NOMO-1 treated with dmso at 0.1 percent for 144 hours (cell line): ENCODE results near the gene PPP3R2.

Source experiments
- DNase-seq: peaks from one replicate; lab custom pipeline; 2025; ENCODE audit not compliant: unreplicated experiment; lab: John Stamatoyannopoulos, UW

The PPP3R2 gene

GRCh38 chr9:101594796-101595195 lies at the start of gene PPP3R2:
PPP3R2 (minus strand) TSS chr9:101594969; CDS start chr9:101594921, 48 bp downstream.
- DNase-seq: no peak

GRCh38 chr9:101639785-101640665 lies 45.3 kb upstream of the PPP3R2 start:
- no peak for DNase-seq

- no peak for DNase-seq
Measured at GRCh38 chr9:101639311-101639710, 44.5 kb upstream of the PPP3R2 start.

- DNase-seq: peak; percentile 5
Measured at GRCh38 chr9:101636247-101636646, 41.5 kb upstream of the PPP3R2 start.

GRCh38 chr9:101635473-101635872 lies 40.7 kb upstream of the PPP3R2 start:
- DNase-seq: no peak

- DNase-seq: no peak
Measured at GRCh38 chr9:101634741-101635409, 40.1 kb upstream of the PPP3R2 start.

GRCh38 chr9:101632611-101633010 lies 37.8 kb upstream of the PPP3R2 start:
- no peak for DNase-seq

- no peak for DNase-seq
Measured at GRCh38 chr9:101631892-101632291, 37.1 kb upstream of the PPP3R2 start.

- DNase-seq: peak; percentile 46
Measured at GRCh38 chr9:101629636-101630035, 34.9 kb upstream of the PPP3R2 start.

GRCh38 chr9:101628173-101628572 lies 33.4 kb upstream of the PPP3R2 start:
- DNase-seq: no peak

GRCh38 chr9:101626295-101626694 lies 31.5 kb upstream of the PPP3R2 start:
- DNase-seq: peak; percentile 54

- DNase-seq: no peak
Measured at GRCh38 chr9:101625876-101626275, 31.1 kb upstream of the PPP3R2 start.

GRCh38 chr9:101620452-101620851 lies 25.7 kb upstream of the PPP3R2 start:
- no peak for DNase-seq

GRCh38 chr9:101618698-101619097 lies 23.9 kb upstream of the PPP3R2 start:
- no peak for DNase-seq

GRCh38 chr9:101605547-101605946 lies 10.8 kb upstream of the PPP3R2 start:
- no peak for DNase-seq

GRCh38 chr9:101604296-101604695 lies 9.5 kb upstream of the PPP3R2 start:
- DNase-seq: no peak

GRCh38 chr9:101601904-101602765 lies 7.4 kb upstream of the PPP3R2 start:
- no peak for DNase-seq

GRCh38 chr9:101593345-101593744 lies 1.4 kb downstream of the PPP3R2 start:
- DNase-seq: no peak

- DNase-seq: no peak
Measured at GRCh38 chr9:101592788-101593187, 2.0 kb downstream of the PPP3R2 start.

- DNase-seq: no peak
Measured at GRCh38 chr9:101591787-101592446, 2.9 kb downstream of the PPP3R2 start.

GRCh38 chr9:101590901-101591300 lies 3.9 kb downstream of the PPP3R2 start:
- no peak for DNase-seq
